OCI-LY1 (cell line): ENCODE results near the gene HPS5.

Source experiments
- H2AFZ ChIP-seq: fragments of 200-600 bp; sonication (generic), shearing (Covaris generic); 2 replicates; pipeline ENCODE4 v1.6.0; 2014; ENCODE audit warnings: antibody characterized with exemption, mild to moderate bottlenecking, low read length
- H3F3A ChIP-seq: fragments of 200-600 bp; sonication (generic), shearing (Covaris generic); 2 replicates; pipeline ENCODE4 v1.6.0; 2014; ENCODE audit warnings: mild to moderate bottlenecking, antibody characterized with exemption, low read length, moderate library complexity; ENCODE audit not compliant: insufficient read depth
- H3K27ac ChIP-seq: fragments of 200-600 bp; sonication (generic); 2 replicates; pipeline ENCODE4 v1.5.1; 2014; ENCODE audit warnings: low read length, mixed run types, mild to moderate bottlenecking, low read depth; ENCODE audit not compliant: poor library complexity, severe bottlenecking
- H3K27me3 ChIP-seq: fragments of 200-600 bp; sonication (generic); 2 replicates; pipeline ENCODE4 v1.6.0; 2014; ENCODE audit warnings: antibody characterized with exemption, mild to moderate bottlenecking, low read length, moderate library complexity; ENCODE audit not compliant: insufficient read depth
- H3K36me3 ChIP-seq: fragments of 200-600 bp; sonication (generic); 2 replicates; pipeline ENCODE4 v1.6.1; 2014; ENCODE audit warnings: mild to moderate bottlenecking, antibody characterized with exemption, low read length, moderate library complexity, mixed read lengths; ENCODE audit not compliant: insufficient read depth
- H3K4me1 ChIP-seq: fragments of 200-600 bp; sonication (generic); 2 replicates; pipeline ENCODE4 v1.5.1; 2014; ENCODE audit warnings: mild to moderate bottlenecking, low read length, moderate library complexity; ENCODE audit not compliant: insufficient read depth, severe bottlenecking
- H3K4me2 ChIP-seq: fragments of 200-600 bp; sonication (generic), shearing (Covaris generic); 2 replicates; pipeline ENCODE4 v1.6.1; 2014; ENCODE audit warnings: low read length
- H3K4me3 ChIP-seq: fragments of 200-600 bp; sonication (generic); 2 replicates; pipeline ENCODE4 v1.5.1; 2014; ENCODE audit warnings: low read length, low read depth, mild to moderate bottlenecking, mixed read lengths; ENCODE audit not compliant: poor library complexity, severe bottlenecking
- H3K79me2 ChIP-seq: fragments of 200-600 bp; shearing (Covaris generic); 2 replicates; pipeline ENCODE4 v1.6.1; 2016; ENCODE audit warnings: mixed run types, low read length, mixed read lengths; ENCODE audit not compliant: insufficient read depth
- H3K9ac ChIP-seq: fragments of 200-600 bp; sonication (generic), shearing (Covaris generic); 2 replicates; pipeline ENCODE4 v1.6.1; 2014; ENCODE audit warnings: mild to moderate bottlenecking, low read length, mixed read lengths
- H3K9me2 ChIP-seq: fragments of 200-600 bp; sonication (generic), shearing (Covaris generic); 2 replicates; pipeline ENCODE4 v1.6.1; 2014; ENCODE audit warnings: low read depth, mild to moderate bottlenecking, low read length, mixed read lengths
- H3K9me3 ChIP-seq: fragments of 200-600 bp; shearing (Covaris generic); 2 replicates; pipeline ENCODE4 v1.6.1; 2014; ENCODE audit warnings: low read length, mixed read lengths
- H4K20me1 ChIP-seq: fragments of 200-600 bp; sonication (generic), shearing (Covaris generic); 2 replicates; pipeline ENCODE4 v1.6.0; 2016; ENCODE audit warnings: mild to moderate bottlenecking, low read length; ENCODE audit not compliant: insufficient read depth
- EZH2 ChIP-seq: fragments of 200-600 bp; sonication (generic), shearing (Covaris generic); IDR thresholded peaks from 2 replicates; pipeline ENCODE4 v1.8.0; 2017; ENCODE audit warnings: borderline replicate concordance, mixed run types, mild to moderate bottlenecking, antibody characterized with exemption, low read length, moderate library complexity, mixed read lengths
- TF ChIP-seq, protein P1 (sequence below): fragments of 200-600 bp; sonication (generic), shearing (Covaris generic); IDR thresholded peaks from 2 replicates; pipeline ENCODE4 v1.5.1; 2017; ENCODE audit warnings: mild to moderate bottlenecking, antibody characterized with exemption, low read length, moderate library complexity, mixed read lengths

The HPS5 gene

DNA sequence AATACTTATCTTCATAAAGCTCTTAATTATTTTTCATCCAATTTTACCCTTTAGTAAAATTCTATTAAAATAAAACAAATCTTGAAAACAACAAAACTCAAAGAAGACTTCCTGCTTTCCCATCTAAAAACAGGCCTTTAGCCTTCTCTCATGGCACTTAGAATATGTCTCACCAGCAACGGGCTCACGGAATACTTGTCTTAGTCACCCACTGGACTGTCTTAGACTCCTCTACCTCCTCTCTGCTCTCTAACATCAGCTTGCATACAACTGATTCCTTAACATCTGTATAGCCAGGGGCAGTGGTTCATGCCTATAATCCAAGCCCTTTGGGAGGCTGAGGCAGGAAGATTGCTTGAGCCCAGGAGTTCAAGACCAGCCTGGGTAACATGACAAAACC, 13.7 kb downstream of the HPS5 start:
- H3K36me3 ChIP-seq, result peaks cover 73% of the 10 kb centered on the region

GRCh38 chr11:18307461-18308139, 14.3 kb downstream of the HPS5 start:
- Histone ChIP-seq H3K36me3 (peaks cover 79% of the 10 kb centered on the region), H3K4me3 (no peak overlapping the region)
- TF ChIP-seq EZH2, result no peak

More for the DNA sequence above, 13.7 kb downstream of the HPS5 start:
- H3K27ac ChIP-seq, result no peak overlapping the region
- no peak overlapping the region for H3K4me2 ChIP-seq
- H3F3A ChIP-seq, result no peaks in the 10 kb centered on the region
- H3K9ac ChIP-seq, result no peak overlapping the region
- no peak overlapping the region for H3K4me3 ChIP-seq
- H3K79me2 ChIP-seq, result no peaks in the 10 kb centered on the region
- H4K20me1 ChIP-seq, result no peaks in the 10 kb centered on the region
- H3K9me3 ChIP-seq, result no peaks in the 10 kb centered on the region
- H3K9me2 ChIP-seq, result no peaks in the 10 kb centered on the region
- TF ChIP-seq EZH2, result no peak
- TF ChIP-seq, protein P1, sequence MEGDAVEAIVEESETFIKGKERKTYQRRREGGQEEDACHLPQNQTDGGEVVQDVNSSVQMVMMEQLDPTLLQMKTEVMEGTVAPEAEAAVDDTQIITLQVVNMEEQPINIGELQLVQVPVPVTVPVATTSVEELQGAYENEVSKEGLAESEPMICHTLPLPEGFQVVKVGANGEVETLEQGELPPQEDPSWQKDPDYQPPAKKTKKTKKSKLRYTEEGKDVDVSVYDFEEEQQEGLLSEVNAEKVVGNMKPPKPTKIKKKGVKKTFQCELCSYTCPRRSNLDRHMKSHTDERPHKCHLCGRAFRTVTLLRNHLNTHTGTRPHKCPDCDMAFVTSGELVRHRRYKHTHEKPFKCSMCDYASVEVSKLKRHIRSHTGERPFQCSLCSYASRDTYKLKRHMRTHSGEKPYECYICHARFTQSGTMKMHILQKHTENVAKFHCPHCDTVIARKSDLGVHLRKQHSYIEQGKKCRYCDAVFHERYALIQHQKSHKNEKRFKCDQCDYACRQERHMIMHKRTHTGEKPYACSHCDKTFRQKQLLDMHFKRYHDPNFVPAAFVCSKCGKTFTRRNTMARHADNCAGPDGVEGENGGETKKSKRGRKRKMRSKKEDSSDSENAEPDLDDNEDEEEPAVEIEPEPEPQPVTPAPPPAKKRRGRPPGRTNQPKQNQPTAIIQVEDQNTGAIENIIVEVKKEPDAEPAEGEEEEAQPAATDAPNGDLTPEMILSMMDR, result no peak
- no peaks in the 10 kb centered on the region for H3K27me3 ChIP-seq
- no peak overlapping the region for H2AFZ ChIP-seq
- no peaks in the 10 kb centered on the region for H3K4me1 ChIP-seq

GRCh38 chr11:18304745-18305144, 17.2 kb downstream of the HPS5 start:
- Histone ChIP-seq H4K20me1 (no peaks in the 10 kb centered on the region), H3K79me2 (no peaks in the 10 kb centered on the region), H3K36me3 (peaks cover 92% of the 10 kb centered on the region), H2AFZ (no peak overlapping the region), H3K4me3 (no peak overlapping the region), H3F3A (no peaks in the 10 kb centered on the region), H3K9ac (no peak overlapping the region), H3K4me2 (no peak overlapping the region), H3K27ac (no peak overlapping the region), H3K27me3 (no peaks in the 10 kb centered on the region), H3K9me2 (no peaks in the 10 kb centered on the region), H3K4me1 (no peaks in the 10 kb centered on the region), H3K9me3 (no peaks in the 10 kb centered on the region)
- TF ChIP-seq EZH2, result no peak
- TF ChIP-seq, protein P1, result no peak

More at GRCh38 chr11:18307461-18308139, 14.3 kb downstream of the HPS5 start:
- no peaks in the 10 kb centered on the region for H3K79me2 ChIP-seq
- no peak overlapping the region for H3K27ac ChIP-seq
- no peak overlapping the region for H3K9ac ChIP-seq
- H2AFZ ChIP-seq, result no peak overlapping the region
- no peaks in the 10 kb centered on the region for H3F3A ChIP-seq
- H3K4me1 ChIP-seq, result no peaks in the 10 kb centered on the region
- no peaks in the 10 kb centered on the region for H3K9me3 ChIP-seq
- H3K4me2 ChIP-seq, result no peak overlapping the region
- no peaks in the 10 kb centered on the region for H3K9me2 ChIP-seq
- no peaks in the 10 kb centered on the region for H4K20me1 ChIP-seq
- no peaks in the 10 kb centered on the region for H3K27me3 ChIP-seq

- Histone ChIP-seq H3K36me3 (peaks cover 94% of the 10 kb centered on the region), H3K9ac (no peak overlapping the region), H3F3A (no peaks in the 10 kb centered on the region), H3K4me2 (no peak overlapping the region), H3K9me3 (no peaks in the 10 kb centered on the region), H2AFZ (no peak overlapping the region), H3K79me2 (no peaks in the 10 kb centered on the region), H3K27me3 (no peaks in the 10 kb centered on the region), H3K27ac (no peak overlapping the region), H3K9me2 (no peaks in the 10 kb centered on the region), H3K4me1 (no peaks in the 10 kb centered on the region), H3K4me3 (no peak overlapping the region), H4K20me1 (no peaks in the 10 kb centered on the region)
- no peak for TF ChIP-seq EZH2
- TF ChIP-seq, protein P1, result no peak
These were observed 22.2 kb downstream of the HPS5 start for GRCh38 chr11:18299721-18300120.
